Psoas muscle (tissue), 8 donors: ENCODE data around the gene DYNC2LI1. TPM values are rescaled to one million over a fixed set of nuclear protein-coding genes. Genes with fewer than 3 reads are reported as not detected.

ENCODE experiments used
- ATAC-seq, 4 donors: fragments of 200-7000 bp; cut with Tn5 transposase; one replicate each; pipeline ENCODE4 v1.9.1; 2020; ENCODE audit warnings: moderate library complexity in 3 of 4, mild to moderate bottlenecking in 2 of 4
- DNase-seq, 2 donors: peaks; one replicate each; pipeline ENCODE4 v3.0.0-alpha.2; 2020
- H3K27ac ChIP-seq: fragments of 200-600 bp; one replicate; pipeline ENCODE4 v1.8.0; 2022
- H3K27me3 ChIP-seq, 3 donors: fragments of 200-600 bp in 1 of 3; one replicate each; pipeline versions ENCODE4 v1.6.1 to v1.8.0; 2013 to 2022; ENCODE audit warnings: low read length in 2 of 3, mild to moderate bottlenecking in 2 of 3, moderate library complexity in 1 of 3; ENCODE audit not compliant: insufficient read depth in 3 of 3
- H3K36me3 ChIP-seq, 2 donors: fragments of 200-600 bp in 1 of 2; one replicate each; pipeline versions ENCODE4 v1.6.1 to v1.8.0; 2013 to 2022; ENCODE audit warnings: low read depth in 1 of 2, mild to moderate bottlenecking in 1 of 2, moderate library complexity in 1 of 2; ENCODE audit not compliant: insufficient read depth in 1 of 2
- H3K4me1 ChIP-seq: fragments of 200-600 bp; one replicate; pipeline ENCODE4 v1.8.0; 2022
- H3K4me3 ChIP-seq: fragments of 200-600 bp; one replicate; pipeline ENCODE4 v1.8.0; 2022; ENCODE audit warnings: mild to moderate bottlenecking
- H3K9me3 ChIP-seq: fragments of 200-600 bp; one replicate; pipeline ENCODE4 v1.8.0; 2022
- WGBS, 3 donors: extraction: QIAGEN DNeasy Blood & Tissue Kit; methylation state at CpG; one replicate each; pipeline versions ENCODE4 v1.1.6 to v1.1.7; 2013; 5-methylcytosine and 5-hydroxymethylcytosine counted together
- intact Hi-C, 2 donors: fragments of 100-400 bp; cut with DNase I; formaldehyde crosslinking; loops; one replicate each; pipeline versions ENCODE4 v1.11.0 to v1.14.2; 2022
- polyA plus RNA-seq, 3 donors: library from polyadenylated mRNA; stranded (reverse); fragments of 200-250 nt; gene quantifications; one replicate each; pipeline ENCODE4 v1.2.3, GENCODE V29; 2013
- total RNA-seq, 4 donors: library from RNA; stranded (reverse); fragmentation: NEBNext Ultra II Directional in 2 of 4; extraction: Animal tissue kit (Norgen Biotek cat#: 25700) in 2 of 4; gene quantifications; one replicate each; pipeline versions ENCODE4 v1.2.1 to v1.2.4, GENCODE V29; 2021 to 2023
- TF ChIP-seq, protein P1 (sequence below): fragments of 200-600 bp; IDR thresholded peaks from one replicate; pipeline ENCODE4 v1.8.0; 2022; ENCODE audit warnings: antibody characterized with exemption
- donor health status: healthy with polysubstance abuse.
- donor health status: DM: no; HTN: no; CAD: no; lungs with moderate emphysema.
- donor health status: Bipolar disorder and iron deficiency.
- donor health status: healthy.
- donor health status: DM: yes; HTN: yes; CAD: no.
- donor health status: DM: no; HTN: no; CAD: no.
- donor health status: DM: no; HTN: no; CAD: no.
- donor health status: DM: yes; HTN: yes; CAD: no.

DYNC2LI1 gene
- total and polyA plus RNA-seq, 7 donors, result 3.4 to 23.7 (median 8.9) TPM

- intact Hi-C loops, result no loop called here
- peaks cover 0 to 52% of the 10 kb centered on the region in 2 donors for H3K36me3 ChIP-seq
- WGBS, 3 donors, result 79 to 94% (median 93%) methylated on average over 1 of the region's 1 CpG
- no peak for ATAC-seq
- DNase-seq, result no peak
- no peak overlapping the region for H3K27ac ChIP-seq
- TF ChIP-seq, protein P1, sequence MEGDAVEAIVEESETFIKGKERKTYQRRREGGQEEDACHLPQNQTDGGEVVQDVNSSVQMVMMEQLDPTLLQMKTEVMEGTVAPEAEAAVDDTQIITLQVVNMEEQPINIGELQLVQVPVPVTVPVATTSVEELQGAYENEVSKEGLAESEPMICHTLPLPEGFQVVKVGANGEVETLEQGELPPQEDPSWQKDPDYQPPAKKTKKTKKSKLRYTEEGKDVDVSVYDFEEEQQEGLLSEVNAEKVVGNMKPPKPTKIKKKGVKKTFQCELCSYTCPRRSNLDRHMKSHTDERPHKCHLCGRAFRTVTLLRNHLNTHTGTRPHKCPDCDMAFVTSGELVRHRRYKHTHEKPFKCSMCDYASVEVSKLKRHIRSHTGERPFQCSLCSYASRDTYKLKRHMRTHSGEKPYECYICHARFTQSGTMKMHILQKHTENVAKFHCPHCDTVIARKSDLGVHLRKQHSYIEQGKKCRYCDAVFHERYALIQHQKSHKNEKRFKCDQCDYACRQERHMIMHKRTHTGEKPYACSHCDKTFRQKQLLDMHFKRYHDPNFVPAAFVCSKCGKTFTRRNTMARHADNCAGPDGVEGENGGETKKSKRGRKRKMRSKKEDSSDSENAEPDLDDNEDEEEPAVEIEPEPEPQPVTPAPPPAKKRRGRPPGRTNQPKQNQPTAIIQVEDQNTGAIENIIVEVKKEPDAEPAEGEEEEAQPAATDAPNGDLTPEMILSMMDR, result no peak
- no peaks in the 10 kb centered on the region for H3K4me1 ChIP-seq
- no peak overlapping the region for H3K4me3 ChIP-seq
- H3K27me3 ChIP-seq, result no peaks in the 10 kb centered on the region
- no peaks in the 10 kb centered on the region for H3K9me3 ChIP-seq
Observed at GRCh38 chr2:43803113-43803512, 29.3 kb downstream of the DYNC2LI1 start.

GRCh38 chr2:43806719-43807031, 32.8 kb downstream of the DYNC2LI1 start:
- intact Hi-C loops, result no loop called here
- TF ChIP-seq, protein P1, result no peak
- Histone ChIP-seq H3K36me3 (peaks cover 0 to 68% of the 10 kb centered on the region in 2 donors), H3K4me3 (no peak overlapping the region), H3K9me3 (no peaks in the 10 kb centered on the region), H3K27me3 (no peaks in the 10 kb centered on the region), H3K27ac (no peak overlapping the region), H3K4me1 (no peaks in the 10 kb centered on the region)
- WGBS, 3 donors, result 80 to 87% (median 82%) methylated on average over 2 of the region's 2 CpGs
- ATAC-seq, result no peak
- no peak for DNase-seq

GRCh38 chr2:43810452-43810851, 36.6 kb downstream of the DYNC2LI1 start:
- Histone ChIP-seq H3K36me3 (peaks cover 0 to 40% of the 10 kb centered on the region in 2 donors), H3K4me1 (no peaks in the 10 kb centered on the region), H3K27ac (no peak overlapping the region), H3K4me3 (no peak overlapping the region), H3K9me3 (no peaks in the 10 kb centered on the region), H3K27me3 (no peaks in the 10 kb centered on the region)
- DNase-seq (no peak), ATAC-seq (no peak)
- TF ChIP-seq, protein P1, result no peak
- 63 to 69% (median 65%) methylated on average over 2 of the region's 2 CpGs for WGBS, 3 donors
- intact Hi-C loops, result no loop called here

GRCh38 chr2:43810888-43811287, 37.0 kb downstream of the DYNC2LI1 start:
- no peak for ATAC-seq
- Histone ChIP-seq H3K4me3 (no peak overlapping the region), H3K4me1 (no peaks in the 10 kb centered on the region), H3K27me3 (no peaks in the 10 kb centered on the region), H3K27ac (no peak overlapping the region), H3K9me3 (no peaks in the 10 kb centered on the region), H3K36me3 (peaks cover 0 to 36% of the 10 kb centered on the region in 2 donors)
- intact Hi-C loops, result no loop called here
- DNase-seq, result no peak
- TF ChIP-seq, protein P1, result no peak
- WGBS, 3 donors, result 71 to 90% (median 80%) methylated on average over 1 of the region's 1 CpG

DNA sequence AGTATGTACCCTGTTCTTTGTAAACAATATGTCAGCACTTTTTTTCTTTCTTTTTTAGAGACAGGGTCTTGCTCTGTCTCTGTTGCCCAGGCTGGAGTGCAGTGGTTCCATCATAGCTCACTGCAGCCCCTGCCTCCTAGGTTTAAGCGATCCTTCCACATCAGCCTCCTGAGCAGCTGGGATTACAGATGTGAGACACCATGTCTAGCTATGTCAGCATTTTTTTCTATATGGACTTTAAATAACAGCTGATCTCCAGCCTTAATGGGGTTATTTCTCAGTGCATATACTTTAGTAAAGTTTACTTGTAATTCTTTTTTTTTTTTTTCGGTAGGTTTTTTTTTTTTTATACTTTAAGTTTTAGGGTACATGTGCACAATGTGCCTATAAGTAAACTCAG, 38.2 kb downstream of the DYNC2LI1 start:
- no peak for DNase-seq
- WGBS, 3 donors, result 65 to 79% (median 72%) methylated on average over 2 of the region's 2 CpGs
- no peak overlapping the region for H3K4me3 ChIP-seq
- intact Hi-C loops, result no loop called here
- no peak overlapping the region for H3K27ac ChIP-seq
- no peaks in the 10 kb centered on the region for H3K9me3 ChIP-seq
- H3K4me1 ChIP-seq, result no peaks in the 10 kb centered on the region
- TF ChIP-seq, protein P1, result no peak
- H3K27me3 ChIP-seq, result no peaks in the 10 kb centered on the region
- no peak for ATAC-seq
- H3K36me3 ChIP-seq, result peaks cover 0 to 25% of the 10 kb centered on the region in 2 donors
